T-helper 1 cell treated with Interleukin-12 subunit alpha and Interleukin-12 subunit beta and Interleukin-4 antibody, amounts not matched to agents 30 μg/mL and 1 μg/mL, for 36 hours (primary cell): ENCODE results near the gene AFM.

Experiments used
- H3K27ac Mint-ChIP-seq: one replicate; pipeline ENCODE4 v1.8.0; 2021; ENCODE audit warnings: mild to moderate bottlenecking, mixed read lengths
- H3K27me3 Mint-ChIP-seq: one replicate; pipeline ENCODE4 v1.8.0; 2021; ENCODE audit warnings: low read depth, mixed read lengths
- H3K36me3 Mint-ChIP-seq: one replicate; pipeline ENCODE4 v1.8.0; 2021; ENCODE audit warnings: low read depth, mixed read lengths
- H3K4me1 Mint-ChIP-seq: one replicate; pipeline ENCODE4 v1.8.0; 2021; ENCODE audit warnings: low read depth, mixed read lengths
- H3K4me3 Mint-ChIP-seq: one replicate; pipeline ENCODE4 v1.8.0; 2021; ENCODE audit warnings: mild to moderate bottlenecking, moderate library complexity, mixed read lengths
- H3K9me3 Mint-ChIP-seq: one replicate; pipeline ENCODE4 v1.8.0; 2021; ENCODE audit warnings: mixed read lengths

The AFM gene

GRCh38 chr4:73458184-73459047, 23.1 kb upstream of the AFM start:
- Mint-ChIP-seq H3K4me1 (no peaks in the 10 kb centered on the region), H3K4me3 (no peak overlapping the region), H3K27ac (no peak overlapping the region)

GRCh38 chr4:73459048-73459421, 22.5 kb upstream of the AFM start:
- no peak overlapping the region for H3K27ac Mint-ChIP-seq
- no peaks in the 10 kb centered on the region for H3K4me1 Mint-ChIP-seq
- peaks cover 4% of the 10 kb centered on the region for H3K27me3 Mint-ChIP-seq
- H3K36me3 Mint-ChIP-seq, result no peaks in the 10 kb centered on the region
- no peaks in the 10 kb centered on the region for H3K9me3 Mint-ChIP-seq
- no peak overlapping the region for H3K4me3 Mint-ChIP-seq

More at GRCh38 chr4:73458184-73459047, 23.1 kb upstream of the AFM start:
- H3K36me3 Mint-ChIP-seq, result no peaks in the 10 kb centered on the region
- H3K27me3 Mint-ChIP-seq, result peaks cover 4% of the 10 kb centered on the region
- no peaks in the 10 kb centered on the region for H3K9me3 Mint-ChIP-seq

GRCh38 chr4:73460913-73461522, 20.5 kb upstream of the AFM start:
- H3K27me3 Mint-ChIP-seq, result peaks cover 4% of the 10 kb centered on the region

GRCh38 chr4:73468170-73468569, 13.4 kb upstream of the AFM start:
- H3K36me3 Mint-ChIP-seq, result no peaks in the 10 kb centered on the region
- peaks cover 6% of the 10 kb centered on the region for H3K27me3 Mint-ChIP-seq
- no peak overlapping the region for H3K4me3 Mint-ChIP-seq
- H3K9me3 Mint-ChIP-seq, result no peaks in the 10 kb centered on the region
- H3K4me1 Mint-ChIP-seq, result no peaks in the 10 kb centered on the region
- no peak overlapping the region for H3K27ac Mint-ChIP-seq

More at GRCh38 chr4:73460913-73461522, 20.5 kb upstream of the AFM start:
- Mint-ChIP-seq H3K27ac (no peak overlapping the region), H3K4me1 (no peaks in the 10 kb centered on the region), H3K4me3 (no peak overlapping the region), H3K36me3 (no peaks in the 10 kb centered on the region), H3K9me3 (no peaks in the 10 kb centered on the region)

- no peaks in the 10 kb centered on the region for H3K4me1 Mint-ChIP-seq
- H3K27ac Mint-ChIP-seq, result no peak overlapping the region
- no peaks in the 10 kb centered on the region for H3K9me3 Mint-ChIP-seq
- no peak overlapping the region for H3K4me3 Mint-ChIP-seq
- peaks cover 6% of the 10 kb centered on the region for H3K27me3 Mint-ChIP-seq
- no peaks in the 10 kb centered on the region for H3K36me3 Mint-ChIP-seq
Observed at GRCh38 chr4:73470728-73471127, 10.8 kb upstream of the AFM start.

GRCh38 chr4:73477176-73477575, 4.4 kb upstream of the AFM start:
- no peaks in the 10 kb centered on the region for H3K4me1 Mint-ChIP-seq
- no peaks in the 10 kb centered on the region for H3K27me3 Mint-ChIP-seq
- no peaks in the 10 kb centered on the region for H3K36me3 Mint-ChIP-seq
- no peaks in the 10 kb centered on the region for H3K9me3 Mint-ChIP-seq
- H3K4me3 Mint-ChIP-seq, result no peak overlapping the region
- no peak overlapping the region for H3K27ac Mint-ChIP-seq

GRCh38 chr4:73479323-73479722, 2.2 kb upstream of the AFM start:
- Mint-ChIP-seq H3K27ac (no peak overlapping the region), H3K9me3 (no peaks in the 10 kb centered on the region), H3K27me3 (no peaks in the 10 kb centered on the region), H3K4me1 (no peaks in the 10 kb centered on the region), H3K36me3 (no peaks in the 10 kb centered on the region), H3K4me3 (no peak overlapping the region)

- no peaks in the 10 kb centered on the region for H3K4me1 Mint-ChIP-seq
- no peaks in the 10 kb centered on the region for H3K36me3 Mint-ChIP-seq
- no peak overlapping the region for H3K4me3 Mint-ChIP-seq
- no peak overlapping the region for H3K27ac Mint-ChIP-seq
- peaks cover 4% of the 10 kb centered on the region for H3K27me3 Mint-ChIP-seq
- no peaks in the 10 kb centered on the region for H3K9me3 Mint-ChIP-seq
Observed at GRCh38 chr4:73485085-73485484, 3.5 kb downstream of the AFM start.

- Mint-ChIP-seq H3K4me3 (no peak overlapping the region), H3K4me1 (no peaks in the 10 kb centered on the region), H3K9me3 (no peaks in the 10 kb centered on the region), H3K27ac (no peak overlapping the region), H3K36me3 (no peaks in the 10 kb centered on the region), H3K27me3 (peaks cover 4% of the 10 kb centered on the region)
Observed at GRCh38 chr4:73485596-73485995, 4.1 kb downstream of the AFM start.

GRCh38 chr4:73486497-73486896, 5.0 kb downstream of the AFM start:
- H3K9me3 Mint-ChIP-seq, result no peaks in the 10 kb centered on the region
- H3K4me3 Mint-ChIP-seq, result no peak overlapping the region
- H3K27ac Mint-ChIP-seq, result no peak overlapping the region
- H3K36me3 Mint-ChIP-seq, result no peaks in the 10 kb centered on the region
- no peaks in the 10 kb centered on the region for H3K4me1 Mint-ChIP-seq
- peaks cover 4% of the 10 kb centered on the region for H3K27me3 Mint-ChIP-seq

- Mint-ChIP-seq H3K9me3 (no peaks in the 10 kb centered on the region), H3K36me3 (no peaks in the 10 kb centered on the region), H3K4me3 (no peak overlapping the region), H3K4me1 (no peaks in the 10 kb centered on the region), H3K27me3 (peaks cover 4% of the 10 kb centered on the region), H3K27ac (no peak overlapping the region)
Observed at GRCh38 chr4:73487233-73487632, 5.7 kb downstream of the AFM start.

- no peaks in the 10 kb centered on the region for H3K4me1 Mint-ChIP-seq
- no peaks in the 10 kb centered on the region for H3K9me3 Mint-ChIP-seq
- no peak overlapping the region for H3K4me3 Mint-ChIP-seq
- no peaks in the 10 kb centered on the region for H3K27me3 Mint-ChIP-seq
- H3K27ac Mint-ChIP-seq, result no peak overlapping the region
- no peaks in the 10 kb centered on the region for H3K36me3 Mint-ChIP-seq
Observed at GRCh38 chr4:73499996-73500765, 18.6 kb downstream of the AFM start.

GRCh38 chr4:73501664-73502265, 20.2 kb downstream of the AFM start:
- H3K27ac Mint-ChIP-seq, result no peak overlapping the region
- H3K27me3 Mint-ChIP-seq, result no peaks in the 10 kb centered on the region
- H3K4me1 Mint-ChIP-seq, result no peaks in the 10 kb centered on the region
- no peaks in the 10 kb centered on the region for H3K9me3 Mint-ChIP-seq
- no peak overlapping the region for H3K4me3 Mint-ChIP-seq
- no peaks in the 10 kb centered on the region for H3K36me3 Mint-ChIP-seq

GRCh38 chr4:73505567-73505966, 24.0 kb downstream of the AFM start:
- no peak overlapping the region for H3K4me3 Mint-ChIP-seq
- no peaks in the 10 kb centered on the region for H3K27me3 Mint-ChIP-seq
- no peaks in the 10 kb centered on the region for H3K9me3 Mint-ChIP-seq
- no peak overlapping the region for H3K27ac Mint-ChIP-seq
- H3K36me3 Mint-ChIP-seq, result no peaks in the 10 kb centered on the region
- no peaks in the 10 kb centered on the region for H3K4me1 Mint-ChIP-seq
